Activated CD4-positive, alpha-beta T cell treated with anti-CD3 and anti-CD28 coated beads, Interleukin-2, amount 10 ng/mL, durations not matched to agents 24 days and 14 days (primary cell): ENCODE measurements around the gene DBN1. TPM values are rescaled to one million over a fixed set of nuclear protein-coding genes. Genes with fewer than 3 reads are reported as not detected.
"Not testable (repeated sequence)": the region's sequence is repeated elsewhere in the genome, so short reads cannot be mapped to it uniquely, and the experiment has no call there.

ENCODE experiments used
- DNase-seq: peaks from one replicate; pipeline ENCODE4 v3.0.0; 2022
- H3K27ac Mint-ChIP-seq: one replicate; pipeline ENCODE4 v1.8.0; 2022; ENCODE audit warnings: mild to moderate bottlenecking, mixed read lengths
- H3K27me3 Mint-ChIP-seq: one replicate; pipeline ENCODE4 v1.8.0; 2022; ENCODE audit warnings: mixed read lengths
- H3K36me3 Mint-ChIP-seq: one replicate; pipeline ENCODE4 v1.8.0; 2022; ENCODE audit warnings: low read depth, mild to moderate bottlenecking, mixed read lengths
- H3K4me1 Mint-ChIP-seq: one replicate; pipeline ENCODE4 v1.8.0; 2021; ENCODE audit warnings: mixed read lengths
- H3K4me3 Mint-ChIP-seq: one replicate; pipeline ENCODE4 v1.8.0; 2022; ENCODE audit warnings: mild to moderate bottlenecking, moderate library complexity, mixed read lengths
- H3K9me3 Mint-ChIP-seq: one replicate; pipeline ENCODE4 v1.8.0; 2021; ENCODE audit warnings: mixed read lengths
- intact Hi-C: fragments of 100-400 bp; cut with micrococcal nuclease; formaldehyde crosslinking; loops from one replicate; pipeline ENCODE4 v1.15.1; 2023
- total RNA-seq: library from RNA; stranded (reverse); gene quantifications from 2 replicates; pipeline ENCODE4 v1.2.3, GENCODE V29; 2022

Gene DBN1
- total RNA-seq, 1 donor from 2014 or later = 23.5 TPM

DNA sequence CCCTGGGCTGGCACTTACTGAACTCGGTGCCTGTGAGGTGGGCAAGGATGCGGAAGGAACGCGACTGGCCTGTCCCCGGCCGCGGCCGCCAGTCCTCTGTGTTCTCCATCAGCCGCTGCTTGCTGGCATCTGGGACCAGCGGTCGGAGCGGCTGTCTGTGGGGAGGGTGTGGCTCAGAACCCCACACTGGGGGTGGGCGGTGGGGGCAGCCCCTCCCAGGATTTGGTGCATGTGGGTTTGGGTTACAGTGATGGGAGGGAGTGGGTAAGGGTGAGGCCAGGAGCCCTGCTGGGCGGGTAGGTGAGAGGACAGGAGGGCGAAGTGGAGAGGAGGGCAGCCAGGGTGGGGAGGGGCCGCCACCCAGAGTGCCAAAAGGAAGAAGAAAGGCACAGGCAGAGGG is 17.6 kb upstream of the DBN1 start:
- DNase-seq = no peak
- Mint-ChIP-seq H3K4me3 (no peak overlapping the region), H3K4me1 (peaks cover 22% of the 10 kb centered on the region), H3K9me3 (no peaks in the 10 kb centered on the region), H3K27ac (no peak overlapping the region), H3K36me3 (peaks cover 32% of the 10 kb centered on the region), H3K27me3 (no peaks in the 10 kb centered on the region)
- intact Hi-C loops = no loop called here

DNA sequence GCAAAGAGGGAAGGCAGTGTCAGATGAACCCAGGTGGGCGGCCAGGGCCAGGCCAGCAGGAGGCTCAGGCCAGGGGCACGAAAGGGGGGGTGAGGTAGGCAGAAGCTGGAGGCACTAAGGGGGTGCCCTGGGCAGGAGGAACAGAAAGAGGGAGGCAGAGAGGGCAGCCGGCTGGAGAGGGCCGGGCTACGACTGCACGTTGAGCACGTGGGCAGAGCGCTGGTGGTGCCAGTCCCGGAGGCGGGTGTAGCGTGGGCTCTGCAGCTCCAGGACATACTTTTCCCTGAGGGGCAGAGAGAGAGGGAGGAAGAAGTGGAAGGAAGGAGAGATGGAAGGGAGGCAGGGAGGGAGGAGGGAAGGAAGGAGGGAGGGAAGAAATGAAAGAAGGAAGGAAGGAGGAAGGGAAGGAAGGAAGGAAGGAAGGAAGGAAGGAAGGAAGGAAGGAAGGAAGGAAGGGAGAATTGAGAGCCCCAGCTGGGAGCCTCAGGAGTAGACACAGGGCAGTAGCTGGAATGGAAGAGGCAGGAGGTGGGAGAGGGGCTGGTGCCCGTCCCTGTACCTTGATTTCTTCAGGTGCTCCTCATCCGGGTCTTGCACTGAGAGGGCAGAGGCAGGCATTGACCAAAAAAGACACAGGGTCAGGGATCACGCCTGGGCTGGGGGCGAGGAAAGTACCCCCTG is 17.0 kb upstream of the DBN1 start:
- Mint-ChIP-seq H3K36me3 (peaks cover 33% of the 10 kb centered on the region), H3K4me3 (no peak overlapping the region), H3K27me3 (no peaks in the 10 kb centered on the region), H3K27ac (no peak overlapping the region), H3K9me3 (no peaks in the 10 kb centered on the region), H3K4me1 (peaks cover 17% of the 10 kb centered on the region)
- DNase-seq = no peak
- intact Hi-C loops = no loop called here

DNA sequence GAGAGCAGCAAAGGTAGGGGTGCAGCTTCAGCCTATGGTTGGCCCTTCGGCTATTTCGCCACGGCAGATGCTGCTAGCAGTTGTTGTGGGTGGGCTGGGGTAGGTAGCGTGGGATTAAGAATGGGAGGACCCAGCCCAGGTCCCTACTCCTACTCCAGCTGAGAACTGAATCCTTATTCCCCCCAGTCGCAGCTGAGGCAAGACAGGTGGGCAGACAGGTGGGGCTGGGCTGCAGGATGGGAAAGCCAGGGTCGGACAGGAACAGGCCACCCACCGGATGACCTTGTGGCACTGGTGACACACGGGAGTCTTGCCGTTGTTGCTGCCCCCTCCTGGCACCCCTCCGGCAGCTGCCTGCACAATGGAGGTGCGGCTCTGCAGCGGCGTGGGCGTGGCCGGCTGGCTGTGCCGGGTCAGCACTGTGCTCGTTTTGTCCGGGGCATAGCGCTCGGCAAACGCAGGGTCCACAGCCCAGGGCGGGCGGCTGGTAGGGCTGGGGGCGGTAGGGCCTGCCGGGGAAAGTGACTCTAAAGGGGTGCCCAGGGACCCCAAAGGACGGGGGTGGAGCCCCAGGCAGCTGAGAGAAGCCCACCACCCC is 15.8 kb upstream of the DBN1 start:
- H3K27ac Mint-ChIP-seq = no peak overlapping the region
- no peaks in the 10 kb centered on the region for H3K27me3 Mint-ChIP-seq
- H3K36me3 Mint-ChIP-seq = peaks cover 33% of the 10 kb centered on the region

DNA sequence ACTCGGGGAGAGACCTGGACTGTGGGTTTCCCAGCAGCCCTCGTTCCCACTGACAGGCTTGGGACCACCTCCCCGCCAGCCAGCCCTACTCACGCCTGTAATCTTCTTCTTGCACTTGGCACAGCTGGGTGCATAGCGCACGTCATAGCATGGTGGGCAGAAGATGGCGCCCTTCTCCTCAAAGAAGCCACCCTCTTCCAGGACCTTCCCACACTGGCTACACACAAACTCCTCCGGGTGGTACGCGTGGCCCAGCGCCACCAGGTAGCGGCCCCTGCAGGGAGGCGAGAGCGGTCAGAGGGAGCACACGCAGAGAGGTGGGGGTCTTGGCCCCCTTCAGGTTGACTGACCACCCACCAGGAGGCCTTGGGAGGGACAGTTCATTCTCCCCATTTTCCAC is 14.5 kb upstream of the DBN1 start:
- peaks cover 5% of the 10 kb centered on the region for H3K4me1 Mint-ChIP-seq
- no peaks in the 10 kb centered on the region for H3K27me3 Mint-ChIP-seq
- H3K4me3 Mint-ChIP-seq = no peak overlapping the region
- intact Hi-C loops = no loop called here
- no peak overlapping the region for H3K27ac Mint-ChIP-seq
- no peak for DNase-seq
- peaks cover 32% of the 10 kb centered on the region for H3K36me3 Mint-ChIP-seq
- H3K9me3 Mint-ChIP-seq = no peaks in the 10 kb centered on the region

More for the DNA sequence above, 15.8 kb upstream of the DBN1 start:
- H3K4me1 Mint-ChIP-seq = peaks cover 11% of the 10 kb centered on the region
- no peak for DNase-seq
- H3K4me3 Mint-ChIP-seq = no peak overlapping the region
- intact Hi-C loops = no loop called here
- no peaks in the 10 kb centered on the region for H3K9me3 Mint-ChIP-seq

DNA sequence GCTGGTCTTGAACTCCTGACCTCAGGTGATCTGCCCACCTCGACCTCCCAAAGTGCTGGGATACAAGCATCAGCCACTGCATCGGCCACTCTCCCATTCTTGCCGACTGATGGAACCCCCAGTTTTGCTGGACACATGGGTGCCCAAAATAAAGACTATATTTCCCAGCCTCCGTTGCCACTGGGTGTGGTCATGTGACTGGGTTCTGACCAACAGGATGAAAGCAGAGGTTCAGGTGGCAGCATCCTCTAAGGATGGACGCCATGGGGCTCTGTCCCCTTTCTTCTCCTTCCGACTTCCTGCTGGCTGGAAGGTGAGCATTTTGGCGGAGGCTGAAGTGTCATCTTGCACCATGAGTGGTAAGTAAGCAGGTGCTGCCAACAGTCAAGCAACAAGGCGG is 13.7 kb upstream of the DBN1 start:
- no peak for DNase-seq
- peaks cover 30% of the 10 kb centered on the region for H3K36me3 Mint-ChIP-seq
- intact Hi-C loops = no loop called here
- no peak overlapping the region for H3K27ac Mint-ChIP-seq
- H3K4me1 Mint-ChIP-seq = peaks cover 3% of the 10 kb centered on the region
- no peak overlapping the region for H3K4me3 Mint-ChIP-seq
- H3K9me3 Mint-ChIP-seq = no peaks in the 10 kb centered on the region
- H3K27me3 Mint-ChIP-seq = no peaks in the 10 kb centered on the region

DNA sequence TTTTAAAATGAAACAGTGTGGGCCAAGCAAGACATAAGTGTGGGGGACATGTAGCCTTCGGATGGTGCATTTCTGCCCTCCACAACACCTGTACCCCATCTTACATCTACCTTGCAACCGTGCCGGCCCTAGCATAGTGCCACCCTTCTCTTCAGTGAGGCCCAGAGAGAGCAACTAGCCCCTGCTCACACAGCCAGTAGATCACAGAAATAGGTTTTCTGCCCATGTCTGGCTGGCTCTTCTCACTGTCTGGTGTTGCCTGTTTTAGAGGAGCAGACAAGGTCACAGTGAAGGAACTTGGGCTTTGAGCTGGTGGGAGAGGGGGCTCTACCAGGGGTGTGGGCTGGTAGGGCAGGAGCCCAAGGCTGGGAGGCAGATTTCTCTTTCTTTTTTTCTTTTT is 12.8 kb upstream of the DBN1 start:
- DNase-seq = no peak
- H3K4me1 Mint-ChIP-seq = peaks cover 3% of the 10 kb centered on the region
- H3K36me3 Mint-ChIP-seq = peaks cover 29% of the 10 kb centered on the region
- no peak overlapping the region for H3K27ac Mint-ChIP-seq
- H3K9me3 Mint-ChIP-seq = no peaks in the 10 kb centered on the region
- intact Hi-C loops = no loop called here
- H3K4me3 Mint-ChIP-seq = no peak overlapping the region
- H3K27me3 Mint-ChIP-seq = no peaks in the 10 kb centered on the region

DNA sequence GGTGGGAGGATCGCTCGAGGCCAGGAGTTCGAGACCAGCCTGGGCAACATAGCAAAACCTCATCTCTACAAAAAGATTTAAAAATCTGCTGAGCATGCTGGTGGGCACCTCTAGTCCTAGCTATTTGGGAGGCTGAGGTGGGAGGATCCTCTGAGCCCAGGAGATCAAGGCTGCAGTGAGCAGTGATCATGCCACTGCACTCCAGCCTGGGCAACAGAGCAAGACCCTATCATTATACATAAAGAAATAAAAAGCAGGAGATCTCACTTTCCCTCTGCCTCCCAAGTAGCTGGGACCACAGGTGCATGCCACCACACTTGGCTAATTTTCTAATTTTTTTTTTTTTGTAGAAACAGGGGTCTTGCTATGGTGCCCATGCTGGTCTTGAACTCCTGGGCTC is 12.3 kb upstream of the DBN1 start:
- H3K9me3 Mint-ChIP-seq, H3K4me1 Mint-ChIP-seq, H3K4me3 Mint-ChIP-seq, DNase-seq, H3K27ac Mint-ChIP-seq, intact Hi-C loops, H3K27me3 Mint-ChIP-seq: not testable (repeated sequence)
- H3K36me3 Mint-ChIP-seq = peaks cover 26% of the 10 kb centered on the region

DNA sequence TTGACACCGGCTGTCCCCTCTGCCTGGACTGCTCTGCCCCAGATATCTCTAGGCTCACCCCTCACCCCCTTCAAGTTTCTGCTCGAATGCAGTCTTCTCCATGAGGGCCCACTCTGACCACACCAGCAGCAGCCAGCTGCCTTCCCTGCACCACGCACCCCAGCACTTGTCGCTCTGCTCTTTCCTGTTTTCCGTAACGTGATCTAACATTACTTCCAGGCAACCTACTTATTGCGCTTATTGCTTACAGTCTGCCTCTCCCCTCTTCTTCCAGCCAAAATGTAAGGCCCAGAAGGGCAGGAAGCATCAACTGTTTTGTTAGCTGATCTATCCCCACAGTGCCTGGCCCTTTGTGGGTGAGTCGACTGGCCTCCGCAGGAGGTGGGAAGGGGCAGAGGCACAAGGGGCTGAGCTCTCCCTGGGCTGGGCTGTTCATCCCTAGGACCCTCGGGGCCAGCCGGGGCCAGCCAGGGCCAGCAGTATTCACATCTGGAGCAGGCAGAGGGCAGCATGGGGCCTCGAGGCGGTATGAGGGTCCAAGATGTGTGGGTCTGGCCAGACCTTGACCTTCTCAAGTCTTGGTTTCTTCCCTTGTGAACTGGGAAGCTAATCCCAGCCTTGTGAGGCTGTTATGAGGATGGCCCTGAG is 11.6 kb upstream of the DBN1 start:
- no peaks in the 10 kb centered on the region for H3K9me3 Mint-ChIP-seq
- peaks cover 3% of the 10 kb centered on the region for H3K4me1 Mint-ChIP-seq
- peak overlapping the region; percentile 10 for H3K27ac Mint-ChIP-seq
- no peak for DNase-seq
- intact Hi-C loops = no loop called here
- no peak overlapping the region for H3K4me3 Mint-ChIP-seq
- peaks cover 19% of the 10 kb centered on the region for H3K36me3 Mint-ChIP-seq
- no peaks in the 10 kb centered on the region for H3K27me3 Mint-ChIP-seq

DNA sequence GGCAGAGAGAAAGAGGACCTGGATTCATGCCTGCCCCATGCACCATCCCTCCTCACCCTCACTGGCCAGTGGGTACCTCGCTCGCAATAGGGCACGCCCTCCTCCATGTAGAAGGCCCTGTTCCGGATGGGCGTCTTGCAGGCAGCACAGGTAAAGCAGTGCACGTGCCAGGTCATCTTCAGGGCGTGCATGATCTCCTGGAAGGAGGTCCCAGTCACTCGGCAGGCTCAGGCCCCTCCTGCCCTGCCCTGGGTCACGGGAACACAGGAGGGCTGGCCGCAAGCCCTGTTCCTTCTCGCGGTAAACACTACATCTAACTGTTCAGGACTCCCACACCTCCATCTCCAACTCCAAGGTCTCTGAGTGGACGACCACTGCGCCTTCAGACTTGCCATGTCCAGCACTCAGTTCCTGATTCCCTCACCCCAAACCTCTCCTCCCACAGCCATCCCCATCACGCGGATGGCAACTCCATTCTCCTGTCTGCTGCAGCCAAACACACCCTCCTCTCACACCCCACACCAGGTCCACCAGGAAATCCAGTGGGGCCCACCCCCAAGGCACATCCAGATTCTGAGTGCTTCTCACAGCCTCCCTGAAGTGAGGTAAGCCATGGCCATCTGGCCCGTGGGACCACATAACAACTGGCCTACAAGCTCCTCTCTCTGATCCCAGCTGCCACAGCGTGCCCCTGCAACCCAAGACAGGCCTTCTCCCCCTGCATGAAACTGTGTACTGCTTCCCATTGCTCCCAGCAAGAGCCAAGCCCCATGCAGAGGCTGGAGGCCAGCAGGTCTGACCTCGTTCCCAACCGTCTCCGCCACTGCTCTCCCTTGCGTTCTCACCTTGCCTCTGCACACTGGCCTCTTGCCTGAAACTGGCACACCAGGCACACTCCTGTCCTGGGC is 10.8 kb upstream of the DBN1 start:
- intact Hi-C loops = no loop called here
- peak overlapping the region; percentile 10 for H3K27ac Mint-ChIP-seq

DNA sequence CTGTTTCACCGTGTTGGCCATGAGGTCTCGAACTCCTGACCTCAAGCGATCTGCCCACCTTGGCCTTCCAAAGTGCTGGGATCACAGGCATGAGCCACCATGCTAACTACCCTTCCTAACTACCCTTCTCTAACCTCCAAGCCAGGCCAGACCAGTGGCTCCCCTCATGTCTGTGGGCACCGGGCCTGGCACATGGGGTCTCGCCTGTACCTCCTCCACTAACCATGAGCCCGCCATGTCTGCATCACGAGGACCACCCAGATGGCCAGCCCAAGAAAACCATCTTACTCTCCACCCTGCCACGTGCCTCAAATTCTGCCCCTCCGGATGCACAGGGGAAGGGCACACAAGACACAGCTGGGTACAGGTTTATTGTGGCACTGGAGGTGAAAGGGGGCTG is 9.6 kb upstream of the DBN1 start:
- Mint-ChIP-seq H3K9me3 (no peaks in the 10 kb centered on the region), H3K27ac (no peak overlapping the region), H3K36me3 (peaks cover 21% of the 10 kb centered on the region), H3K4me1 (peaks cover 19% of the 10 kb centered on the region), H3K27me3 (no peaks in the 10 kb centered on the region), H3K4me3 (no peak overlapping the region)
- no peak for DNase-seq
- intact Hi-C loops = no loop called here

More for the DNA sequence above, 10.8 kb upstream of the DBN1 start:
- Mint-ChIP-seq H3K4me1 (peaks cover 8% of the 10 kb centered on the region), H3K27me3 (no peaks in the 10 kb centered on the region), H3K4me3 (no peak overlapping the region), H3K9me3 (no peaks in the 10 kb centered on the region), H3K36me3 (peaks cover 18% of the 10 kb centered on the region)
- no peak for DNase-seq

DNA sequence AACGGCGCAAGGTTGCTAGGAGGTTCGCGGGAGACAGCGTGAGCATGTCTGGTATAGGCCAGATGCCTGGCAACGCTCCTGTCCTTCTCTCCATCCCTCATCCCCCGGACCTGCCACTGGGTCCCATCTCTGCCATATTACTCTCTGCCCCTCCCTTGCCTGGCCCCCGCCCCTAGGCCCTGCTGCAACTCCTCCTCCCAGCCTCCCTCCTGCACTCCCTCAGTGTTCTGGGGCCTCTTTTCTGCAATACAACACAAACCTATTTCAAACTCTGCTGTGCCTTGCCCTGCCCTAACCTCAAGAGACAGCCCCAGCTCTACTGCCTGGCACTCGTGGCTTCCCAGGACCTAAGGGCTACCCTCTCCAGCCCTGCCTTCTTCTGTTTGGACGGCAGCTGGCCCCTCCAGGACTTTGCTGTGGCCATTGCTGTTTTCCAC is 8.9 kb upstream of the DBN1 start:
- no peak for DNase-seq
- no peak overlapping the region for H3K27ac Mint-ChIP-seq
- intact Hi-C loops = no loop called here
- peaks cover 19% of the 10 kb centered on the region for H3K4me1 Mint-ChIP-seq
- no peaks in the 10 kb centered on the region for H3K9me3 Mint-ChIP-seq
- H3K27me3 Mint-ChIP-seq = no peaks in the 10 kb centered on the region
- peaks cover 19% of the 10 kb centered on the region for H3K36me3 Mint-ChIP-seq
- no peak overlapping the region for H3K4me3 Mint-ChIP-seq

DNA sequence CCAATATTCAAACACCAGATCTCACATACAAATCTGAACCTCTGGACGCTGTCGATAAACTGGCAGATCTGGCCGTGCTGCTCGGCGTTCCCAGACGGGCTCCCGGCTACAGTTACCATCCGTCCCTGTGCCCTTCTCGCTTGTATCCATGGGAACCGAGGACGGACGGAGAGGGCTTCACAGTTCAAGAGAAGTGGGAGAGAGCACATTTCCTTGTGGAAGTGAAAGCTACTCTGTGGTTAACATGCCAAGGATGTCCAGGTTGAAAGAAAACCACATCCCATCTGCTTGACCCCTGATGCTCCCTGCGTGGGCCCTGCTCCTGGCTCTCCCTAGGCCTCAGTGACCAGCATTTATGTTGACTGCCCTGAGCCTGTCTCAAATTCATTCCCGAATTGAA is 6.3 kb upstream of the DBN1 start:
- Mint-ChIP-seq H3K27ac (peak overlapping the region; percentile 85), H3K27me3 (no peaks in the 10 kb centered on the region), H3K9me3 (no peaks in the 10 kb centered on the region), H3K4me1 (peaks cover 31% of the 10 kb centered on the region), H3K4me3 (no peak overlapping the region), H3K36me3 (peaks cover 10% of the 10 kb centered on the region)
- DNase-seq = no peak
- intact Hi-C loops = loop anchor here (2.0 kb wide), 1 partner anchor 17 kb away; the partner anchor contains the start of gene PDLIM7

DNA sequence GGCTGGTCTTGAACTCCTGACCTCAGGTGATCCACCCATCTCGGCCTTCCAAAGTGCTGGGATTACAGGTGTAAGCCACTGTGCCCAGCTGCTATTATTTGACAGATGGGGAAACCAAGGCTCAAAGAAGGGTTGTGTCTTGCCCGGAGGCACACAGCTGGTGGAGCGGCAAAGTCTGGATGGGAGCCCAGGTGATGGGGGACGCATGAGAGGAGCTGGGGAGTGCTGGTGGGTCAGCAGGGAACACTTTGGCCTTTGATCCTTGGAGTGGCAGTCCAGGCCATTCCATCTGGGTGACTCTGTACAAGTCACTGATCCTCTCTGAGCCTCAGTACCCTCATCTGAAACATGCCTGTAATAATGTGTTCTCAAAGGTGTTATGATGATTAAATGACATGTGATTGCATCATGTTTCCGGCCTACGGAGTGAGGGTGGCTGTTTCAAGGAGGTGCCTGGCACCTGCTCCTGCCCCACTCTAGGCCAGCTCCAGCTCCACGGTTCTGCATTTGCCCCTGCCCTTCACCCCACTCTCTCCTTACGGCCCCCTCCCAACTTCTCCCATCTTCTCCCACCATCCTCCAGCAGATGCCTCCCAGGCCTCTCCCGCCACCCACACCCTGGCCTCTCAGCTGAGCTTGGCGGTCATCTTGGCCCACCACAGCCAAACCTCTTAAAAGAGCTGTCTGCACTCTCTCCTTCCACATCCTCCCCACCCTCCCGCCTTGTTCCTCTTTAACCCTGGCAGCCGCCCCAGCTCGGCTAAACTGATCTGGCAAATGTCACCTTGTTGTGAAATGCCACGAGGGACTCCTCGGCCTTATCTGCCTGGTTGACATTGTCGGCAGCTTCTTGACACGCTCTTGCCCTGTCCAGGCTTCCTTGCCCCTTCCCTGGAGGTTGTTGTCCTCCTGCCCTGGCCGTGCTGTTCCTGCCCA is 5.5 kb upstream of the DBN1 start:
- H3K27ac Mint-ChIP-seq = peak overlapping the region; percentile 92
- intact Hi-C loops = loop anchor here (2.0 kb wide), 1 partner anchor 18 kb away; the partner anchor contains the start of gene PDLIM7
- H3K4me3 Mint-ChIP-seq = peak overlapping the region; percentile 53
- peak; percentile 74 for DNase-seq
- peaks cover 6% of the 10 kb centered on the region for H3K27me3 Mint-ChIP-seq
- H3K9me3 Mint-ChIP-seq = no peaks in the 10 kb centered on the region
- H3K36me3 Mint-ChIP-seq = peaks cover 10% of the 10 kb centered on the region
- peaks cover 37% of the 10 kb centered on the region for H3K4me1 Mint-ChIP-seq
